CD4-positive, alpha-beta T cell treated with Interleukin-6 at 100 ng/mL for 8 hours (primary cell): ENCODE data around the gene SLC16A13.
"Not testable (repeated sequence)": the region's sequence is repeated elsewhere in the genome, so short reads cannot be mapped to it uniquely, and the experiment has no call there.

ENCODE experiments used
- DNase-seq: peaks from one replicate; pipeline ENCODE4 v3.0.0-alpha.2; 2020; ENCODE audit warnings: mixed read lengths, low spot score

The SLC16A13 gene

GRCh38 chr17:7064261-7064660, 28.4 kb downstream of the SLC16A13 start:
- no peak for DNase-seq

GRCh38 chr17:7067198-7067597, 31.4 kb downstream of the SLC16A13 start:
- DNase-seq: no peak

GRCh38 chr17:7068268-7068667, 32.5 kb downstream of the SLC16A13 start:
- DNase-seq: no peak

GRCh38 chr17:7070712-7071111, 34.9 kb downstream of the SLC16A13 start:
- DNase-seq: no peak

GRCh38 chr17:7072406-7072805, 36.6 kb downstream of the SLC16A13 start:
- DNase-seq: no peak

- DNase-seq: no peak
These were observed 39.1 kb downstream of the SLC16A13 start for GRCh38 chr17:7074931-7075330.

GRCh38 chr17:7077911-7078546, 42.2 kb downstream of the SLC16A13 start:
- DNase-seq: no peak

- DNase-seq: no peak
These were observed 42.9 kb downstream of the SLC16A13 start for GRCh38 chr17:7078711-7079110.

- no peak for DNase-seq
These were observed 44.0 kb downstream of the SLC16A13 start, which contains the start of gene CLEC10A for GRCh38 chr17:7079581-7080455. Gene CLEC10A, minus strand, starts transcription at chr17:7080251. Its CDS starts 1,439 bp downstream, at chr17:7078812.

GRCh38 chr17:7080456-7081041, 44.7 kb downstream of the SLC16A13 start:
- no peak for DNase-seq

GRCh38 chr17:7081341-7082062, 45.7 kb downstream of the SLC16A13 start:
- peak; percentile 36 for DNase-seq

- no peak for DNase-seq
These were observed 47.8 kb downstream of the SLC16A13 start for GRCh38 chr17:7083592-7083991.

- DNase-seq: no peak
These were observed 48.3 kb downstream of the SLC16A13 start for GRCh38 chr17:7084088-7084487.

GRCh38 chr17:7088442-7088841, 52.6 kb downstream of the SLC16A13 start:
- DNase-seq: not testable (repeated sequence)

- not testable (repeated sequence) for DNase-seq
These were observed 53.8 kb downstream of the SLC16A13 start for GRCh38 chr17:7089570-7089969.
